ENCODE measurements around the gene ALPP.
"Not testable (repeated sequence)": the region's sequence is repeated elsewhere in the genome, so short reads cannot be mapped to it uniquely, and the experiment has no call there.

Gene ALPP

DNA sequence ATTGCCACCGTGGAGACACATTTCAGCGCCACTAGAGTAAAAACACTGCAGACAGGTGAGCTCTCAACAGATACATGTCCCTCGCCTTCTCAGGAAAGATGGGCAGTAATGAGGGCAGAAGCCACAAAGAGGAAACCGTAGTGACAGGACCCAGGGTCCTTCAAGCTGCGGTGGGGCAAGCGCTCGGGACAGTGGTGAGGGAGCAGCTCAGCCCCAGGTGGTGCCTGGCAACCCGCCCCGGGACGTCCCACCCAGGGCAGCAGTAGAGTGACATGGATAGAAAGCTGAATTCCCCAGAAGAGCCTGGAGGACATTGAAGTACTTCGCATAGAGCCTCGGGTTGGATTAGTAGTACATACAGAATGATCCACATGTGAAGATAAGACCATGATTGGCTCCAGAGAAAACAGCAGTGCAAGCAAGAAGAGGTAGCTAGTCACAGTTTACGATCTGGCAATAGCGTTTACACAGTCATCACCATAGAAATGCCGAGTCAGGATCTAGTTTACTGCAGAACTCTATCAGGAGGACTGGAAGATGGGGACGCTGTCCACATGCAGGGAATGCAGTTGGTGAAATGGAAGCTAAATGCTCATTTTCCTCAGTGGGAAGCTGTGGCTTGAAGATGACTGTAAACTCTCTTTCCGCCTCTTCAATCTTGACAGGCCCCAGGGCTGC is 37.4 kb upstream of the ALPP start:
- DNase-seq (ENCODE audit: low spot score) = no peak

DNA sequence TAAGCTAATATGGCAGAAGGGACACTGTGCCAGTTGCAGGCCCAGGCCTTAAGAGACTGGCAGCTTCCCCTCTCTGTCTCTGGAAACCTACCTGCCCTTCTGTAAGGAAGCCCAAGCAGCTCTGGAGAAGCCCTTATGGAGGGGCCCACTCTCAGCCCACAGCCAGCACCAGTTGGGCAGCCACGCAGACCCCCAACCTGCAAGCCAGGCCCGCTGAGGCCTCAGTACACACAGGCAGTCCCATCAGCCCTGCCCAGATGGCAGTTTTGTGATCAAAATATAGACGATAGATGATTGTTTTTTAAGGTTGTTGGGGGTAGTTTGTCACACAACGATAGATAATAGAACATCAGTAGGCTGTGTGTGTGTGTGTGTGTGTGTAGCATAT is 36.8 kb upstream of the ALPP start:
- no peak for DNase-seq (ENCODE audit: low spot score)

DNA sequence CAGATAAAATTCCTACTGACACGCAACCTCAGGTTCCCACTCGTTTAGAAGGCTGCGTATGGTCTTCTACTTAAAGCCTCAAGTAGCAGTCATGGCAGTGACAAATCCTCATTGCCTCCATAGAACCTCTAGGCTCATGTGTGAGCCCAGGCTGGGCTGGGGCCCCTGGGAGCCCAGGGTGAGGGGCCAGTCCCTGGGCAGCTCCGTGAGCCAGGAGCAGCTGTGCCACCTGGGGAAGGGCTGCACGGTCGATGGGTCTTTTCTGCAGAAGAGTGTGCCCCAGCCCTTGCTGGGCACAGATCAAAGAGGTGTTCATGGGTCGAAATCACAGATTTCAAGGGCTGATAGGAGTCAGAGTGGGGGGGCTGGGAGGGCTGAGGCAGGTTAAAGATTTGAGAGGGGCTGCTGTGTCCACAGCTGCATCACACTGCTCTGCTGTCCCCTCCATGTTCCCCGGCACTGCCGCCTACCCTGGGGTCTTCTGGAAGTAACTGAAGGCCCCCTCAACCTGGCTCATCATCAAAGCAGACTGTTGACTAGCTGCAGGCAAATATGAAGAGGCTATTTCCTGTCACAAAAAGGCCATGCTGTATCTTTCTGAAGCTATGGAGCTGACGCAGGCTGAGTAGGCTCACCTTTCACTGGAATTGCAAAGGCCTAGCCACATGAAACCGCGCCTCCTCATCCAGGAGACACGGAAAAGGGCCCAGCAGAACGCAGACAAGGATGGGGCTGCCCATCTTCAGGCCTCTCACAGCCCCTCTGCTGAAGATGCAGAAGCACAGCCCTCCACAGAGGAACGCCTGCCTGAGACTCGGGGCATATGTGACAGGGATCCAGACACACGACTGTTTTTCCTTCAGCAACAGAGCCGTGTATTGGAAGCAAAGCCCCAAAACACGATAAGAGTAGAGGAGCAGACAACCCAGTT is 35.7 kb upstream of the ALPP start:
- DNase-seq (ENCODE audit: low spot score) = no peak

DNA sequence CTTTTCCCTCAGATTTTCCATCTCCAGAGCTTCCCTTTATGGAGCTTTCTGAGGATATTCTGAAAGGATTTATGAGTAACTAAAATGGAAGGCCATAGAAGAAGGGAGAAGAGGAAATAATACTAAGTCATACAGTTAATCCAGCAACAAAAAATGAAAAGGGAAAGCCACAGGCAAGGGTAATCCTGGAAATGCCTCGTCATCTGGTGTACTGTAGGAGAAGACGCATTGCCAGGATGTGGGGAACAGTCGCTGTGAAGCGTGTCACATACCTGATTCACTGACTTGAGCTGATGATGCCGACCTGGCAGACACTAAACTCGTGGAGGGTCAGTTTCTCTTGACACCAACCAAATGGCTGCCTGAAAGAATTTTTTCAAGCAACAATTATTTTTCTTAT is 34.7 kb upstream of the ALPP start:
- no peak for DNase-seq (ENCODE audit: low spot score)

DNA sequence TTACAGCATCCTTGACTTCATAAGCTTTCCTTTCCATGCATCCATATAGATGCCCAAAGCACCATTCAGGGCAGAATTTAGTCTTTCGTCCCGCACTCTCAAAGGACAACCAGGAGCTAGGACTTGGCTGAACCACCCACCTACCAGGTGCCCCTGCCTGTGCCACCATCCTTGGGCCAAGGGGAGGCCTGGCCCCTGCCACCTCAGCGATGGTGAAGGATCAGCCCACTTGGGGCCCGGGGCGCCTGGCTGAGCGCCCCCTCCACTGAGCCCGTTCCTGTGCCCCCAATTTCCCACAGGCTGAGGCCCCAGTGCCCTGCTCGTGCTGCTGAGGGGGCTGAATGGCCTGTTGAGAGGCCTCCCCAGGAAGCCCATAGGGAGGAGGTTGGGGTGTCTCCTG is 33.3 kb upstream of the ALPP start:
- no peak for DNase-seq (ENCODE audit: low spot score)

DNA sequence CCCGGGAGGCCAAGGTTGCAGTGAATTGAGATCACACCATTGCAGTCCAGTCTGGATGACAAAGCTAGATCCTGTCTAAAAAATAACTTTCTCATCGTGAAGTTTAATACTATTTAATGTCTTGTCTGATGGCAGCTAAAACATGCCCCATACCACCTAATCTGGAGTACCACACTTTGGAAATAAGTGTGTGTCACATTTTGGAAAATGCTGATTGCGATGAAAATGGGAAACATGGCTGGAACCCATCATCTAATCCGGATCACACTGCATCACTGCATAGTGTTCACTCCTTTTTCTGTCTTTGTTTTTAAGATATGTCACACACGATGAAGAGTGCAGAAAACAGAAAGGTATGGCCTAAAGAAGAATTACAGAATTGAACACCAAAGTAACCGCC is 31.2 kb upstream of the ALPP start:
- no peak for DNase-seq (ENCODE audit: low spot score)

DNA sequence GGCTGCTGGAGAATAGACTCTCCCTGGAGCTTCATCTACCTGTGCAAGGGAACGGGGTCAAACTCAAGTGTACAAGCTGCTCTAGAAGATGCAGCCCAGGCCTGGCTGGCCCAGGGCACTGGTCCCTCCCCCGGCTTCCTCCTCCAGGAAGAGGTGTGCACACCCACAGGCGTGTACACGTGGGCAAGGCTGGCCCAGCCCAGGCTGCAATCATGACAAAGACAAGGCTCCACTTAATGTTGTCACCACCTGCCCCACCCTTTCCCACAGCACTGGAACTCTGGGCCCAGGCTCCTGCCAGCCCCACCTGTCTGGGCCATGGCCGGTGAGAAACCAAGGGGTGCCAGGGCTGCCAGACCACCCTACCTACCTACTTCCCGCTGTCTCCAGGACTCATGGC is 29.6 kb upstream of the ALPP start:
- no peak for DNase-seq (ENCODE audit: low spot score)

DNA sequence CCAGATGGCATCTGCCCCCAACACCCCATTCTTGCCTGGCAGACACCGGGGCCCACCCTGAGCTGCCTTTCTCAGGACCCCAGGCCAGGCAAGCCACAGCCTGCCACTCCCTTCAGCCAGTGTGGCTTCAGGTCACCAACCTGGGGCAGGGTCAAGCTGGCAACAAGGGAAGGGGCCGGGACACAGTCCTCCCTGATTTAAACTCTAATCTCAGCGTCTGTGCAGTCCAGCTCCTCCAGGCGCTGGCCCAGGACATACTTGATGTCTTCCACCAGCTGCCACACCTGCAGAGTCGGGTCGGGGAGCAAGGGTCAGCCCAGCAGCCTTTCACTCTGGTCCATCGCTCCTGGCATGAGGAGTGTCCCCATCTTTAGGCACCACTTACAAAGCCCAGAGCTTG is 29.0 kb upstream of the ALPP start:
- no peak for DNase-seq (ENCODE audit: low spot score)

DNA sequence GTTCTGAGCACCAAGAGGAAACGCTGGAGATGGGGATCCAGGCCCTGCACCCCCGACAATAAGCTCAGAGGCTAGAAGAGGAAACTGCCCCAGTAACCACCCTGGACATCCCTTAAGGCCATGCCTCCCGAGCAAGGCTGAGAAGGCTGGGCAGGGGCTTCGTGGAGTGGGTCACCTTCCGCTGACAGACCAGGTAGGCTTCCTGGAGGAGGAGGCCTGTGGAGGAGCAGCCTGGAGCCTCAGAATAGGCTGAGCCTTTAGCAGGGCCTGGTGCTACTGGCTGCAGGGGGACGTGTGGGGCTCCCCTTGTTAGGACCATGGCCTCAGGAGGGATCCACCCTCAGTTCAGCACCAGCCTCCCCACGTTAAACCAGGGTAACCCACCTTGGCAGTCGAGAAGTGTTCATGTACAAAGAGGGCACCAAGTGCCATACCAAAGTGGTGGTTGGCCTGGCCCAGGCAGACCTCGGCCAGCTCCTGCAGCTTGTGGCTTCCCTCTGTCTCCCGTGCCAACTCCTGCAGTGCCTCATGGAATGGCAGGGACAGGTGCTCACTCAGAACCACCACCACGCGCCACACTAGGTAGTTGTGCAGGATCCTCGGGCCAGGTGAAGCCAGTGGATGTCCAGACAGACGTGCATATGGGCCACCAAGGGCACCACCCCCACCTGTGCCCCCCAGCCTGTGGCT is 28.5 kb upstream of the ALPP start:
- no peak for DNase-seq (ENCODE audit: low spot score)

DNA sequence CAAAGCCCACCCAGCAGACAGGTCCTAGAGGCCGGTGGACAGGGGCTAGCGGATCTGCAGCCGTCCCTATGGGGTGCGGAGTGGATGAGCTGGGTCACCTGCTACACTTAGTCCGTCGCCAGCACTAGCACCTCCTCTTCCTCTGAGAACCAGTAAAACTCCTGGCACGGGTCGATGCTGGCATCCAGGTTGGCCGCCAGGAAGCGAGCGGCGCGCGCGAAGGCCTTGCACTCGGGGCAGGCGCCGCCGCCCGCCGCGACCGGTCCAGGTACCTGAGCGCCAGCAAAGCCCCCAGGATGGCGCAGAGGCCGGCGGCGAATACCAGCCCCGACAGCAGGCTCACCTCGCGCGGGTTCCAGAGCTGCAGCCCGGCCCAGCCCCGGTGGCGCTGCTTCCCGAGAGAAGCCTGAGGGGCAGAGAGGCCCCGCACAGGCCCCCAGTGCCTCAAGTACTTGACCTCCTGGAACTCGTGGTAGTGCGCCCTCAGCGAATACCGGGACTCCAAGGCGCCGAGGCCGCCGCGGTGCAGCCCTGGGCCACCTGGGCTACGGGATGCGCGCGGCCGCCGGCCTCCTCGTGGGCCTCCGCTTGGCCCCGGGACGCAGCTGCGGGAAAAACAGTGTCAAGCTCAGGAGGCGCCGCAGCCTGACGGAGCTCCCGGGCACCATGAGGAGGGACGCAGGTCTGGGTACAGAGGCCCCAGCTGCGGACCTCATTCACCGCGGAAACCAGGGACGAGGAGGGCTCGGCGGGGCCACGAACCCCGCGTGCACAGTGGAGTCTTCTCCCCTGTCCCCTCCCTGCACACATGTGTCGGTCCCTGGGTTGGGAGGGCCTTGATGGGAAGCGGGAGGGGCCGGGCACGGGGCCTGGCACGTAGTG is 27.5 kb upstream of the ALPP start:
- DNase-seq (ENCODE audit: low spot score) = no peak

DNA sequence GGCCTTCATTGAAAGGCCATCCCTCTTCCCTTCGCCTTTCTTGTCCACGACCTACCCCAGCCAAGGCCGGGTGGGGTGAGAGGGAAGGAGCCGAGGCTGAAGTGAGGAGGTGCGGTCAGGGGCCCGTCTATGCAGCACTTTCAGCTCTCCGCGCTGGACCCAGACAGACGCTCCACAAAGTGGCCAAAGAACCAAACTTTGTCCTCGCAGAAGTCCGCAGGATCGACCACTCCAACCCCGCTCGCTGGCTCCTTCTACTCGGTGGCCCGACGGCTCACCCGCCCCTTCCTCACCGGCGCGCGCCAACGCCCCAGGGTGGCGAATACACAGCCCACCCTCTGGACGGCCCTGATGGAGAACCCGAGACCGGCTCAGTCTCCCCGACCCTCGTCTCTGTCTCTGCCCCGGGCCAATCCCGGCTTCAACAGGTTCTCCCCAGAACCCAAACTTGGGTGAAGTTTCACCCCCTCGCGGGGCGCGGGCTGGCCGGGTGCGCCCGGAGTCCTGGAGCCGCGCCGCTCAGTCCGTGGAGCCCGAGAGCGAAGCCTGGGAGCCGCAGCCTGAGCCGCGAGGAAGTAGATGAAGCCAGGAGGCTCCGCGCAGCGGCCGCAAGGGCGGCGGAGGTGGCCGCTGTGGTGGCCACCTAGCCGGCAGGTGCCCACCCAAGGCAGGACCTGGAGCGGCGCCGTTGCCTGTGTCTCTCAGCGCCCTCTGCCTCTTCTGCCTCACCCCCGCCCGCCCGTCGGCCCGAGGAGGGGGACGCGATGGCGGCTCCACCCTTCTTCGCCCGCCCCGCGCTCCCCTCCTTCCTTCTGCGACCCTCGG is 26.7 kb upstream of the ALPP start:
- no peak for DNase-seq (ENCODE audit: low spot score)

DNA sequence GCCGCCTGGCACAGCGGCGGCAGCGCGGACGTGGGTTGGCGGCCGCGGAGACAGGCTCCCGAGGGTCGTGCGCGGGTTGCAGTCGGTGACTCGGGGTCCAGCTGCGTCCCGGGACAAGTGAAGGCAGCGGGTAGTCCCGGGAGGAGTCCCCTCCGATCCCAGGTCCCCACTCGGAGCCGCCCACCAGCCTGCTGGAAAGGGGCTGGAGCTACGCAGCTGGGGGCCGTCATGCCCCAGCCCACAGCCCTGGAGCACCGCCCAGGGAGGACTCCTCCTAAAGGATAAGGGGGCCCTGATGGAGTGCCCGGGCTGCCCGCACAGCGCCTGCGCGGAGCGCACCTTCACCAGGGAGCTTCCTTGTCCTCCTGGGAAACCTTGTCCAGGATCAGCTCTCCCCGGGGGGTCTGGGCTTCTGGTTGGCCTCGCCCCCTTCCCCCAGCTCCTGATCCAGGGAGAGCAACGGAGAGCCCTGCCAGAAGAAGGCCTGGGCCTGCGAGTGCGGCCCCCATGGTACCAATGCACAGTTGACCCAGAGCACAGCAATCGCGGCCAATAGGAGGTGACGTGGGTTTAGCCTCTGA is 25.9 kb upstream of the ALPP start:
- DNase-seq (ENCODE audit: low spot score) = no peak

DNA sequence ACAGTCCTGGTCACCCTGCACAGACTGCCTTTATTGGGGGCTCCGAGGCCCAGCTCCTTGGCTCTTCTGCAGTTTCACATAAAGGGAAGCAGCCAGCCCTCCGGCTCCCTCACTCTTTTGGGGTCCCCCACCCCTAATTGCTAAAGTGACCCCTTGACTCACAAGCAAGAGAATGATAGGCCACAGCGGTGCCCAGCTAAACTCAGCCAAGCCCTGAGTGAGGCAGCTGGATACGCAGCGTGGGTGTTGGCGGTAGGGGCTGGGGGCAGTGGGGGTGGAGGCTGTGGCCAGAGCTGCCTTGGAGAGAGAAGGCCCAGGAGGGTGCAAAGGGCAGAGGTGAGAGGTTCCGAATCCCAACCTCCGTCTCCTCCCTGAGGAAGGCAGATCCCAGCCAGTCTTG is 25.5 kb upstream of the ALPP start:
- DNase-seq (ENCODE audit: low spot score) = no peak

DNA sequence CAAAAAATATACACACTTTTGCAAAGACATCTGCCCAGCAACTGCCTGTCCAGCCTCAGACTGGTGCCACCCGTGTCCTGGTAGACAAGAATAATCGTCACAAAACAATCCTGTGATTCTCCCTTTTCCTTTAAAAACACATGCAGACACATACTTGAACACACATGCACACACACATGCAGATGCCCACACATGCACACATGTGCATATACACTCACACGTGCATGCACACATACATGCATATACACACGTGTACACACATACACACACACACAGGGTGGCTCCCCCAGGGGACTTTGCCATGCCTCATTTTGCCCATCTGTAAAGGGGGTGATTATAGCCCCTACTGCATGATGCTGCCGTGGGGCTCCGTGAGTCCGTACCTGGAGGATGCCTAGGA is 24.9 kb upstream of the ALPP start:
- DNase-seq (ENCODE audit: low spot score) = no peak

DNA sequence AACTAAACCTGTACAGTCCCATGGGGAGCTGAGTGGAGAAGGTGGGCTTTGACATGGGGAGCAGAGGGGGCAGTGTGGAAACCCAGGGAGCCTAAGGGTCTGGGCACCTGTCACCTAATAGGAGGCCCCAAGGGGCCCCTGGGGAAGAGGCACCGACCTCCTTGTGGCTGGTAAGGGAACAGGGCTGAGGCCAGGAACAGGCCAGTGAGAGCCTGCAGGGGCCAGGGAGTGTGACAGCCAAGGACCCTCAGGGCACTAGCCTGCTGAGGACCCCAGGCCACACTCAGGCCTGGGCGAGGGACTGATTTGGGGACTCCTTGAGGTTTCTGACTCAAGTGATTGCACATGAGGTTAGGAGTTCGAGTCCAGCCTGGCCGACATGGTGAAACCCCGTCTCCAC is 24.5 kb upstream of the ALPP start:
- DNase-seq (ENCODE audit: low spot score) = no peak

DNA sequence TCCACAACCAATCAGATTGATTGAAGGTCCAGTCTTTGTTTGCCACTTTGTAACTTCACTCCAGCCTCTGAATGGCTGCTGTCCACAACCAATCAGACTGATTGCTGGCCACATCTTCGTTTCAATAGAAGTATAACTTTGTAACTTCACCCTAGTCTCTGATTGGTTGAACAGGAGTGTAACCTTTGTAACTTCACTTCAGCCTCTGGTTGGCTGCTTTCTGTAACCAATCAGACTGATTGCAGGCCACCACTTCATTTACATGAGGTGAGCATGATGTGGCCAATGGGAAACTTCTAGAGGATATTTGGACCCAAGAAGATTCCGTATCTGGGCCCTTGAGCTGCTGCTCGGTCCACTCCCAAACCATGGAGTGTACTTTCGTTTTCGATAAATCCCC is 16.9 kb upstream of the ALPP start:
- DNase-seq (ENCODE audit: low spot score) = no peak

DNA sequence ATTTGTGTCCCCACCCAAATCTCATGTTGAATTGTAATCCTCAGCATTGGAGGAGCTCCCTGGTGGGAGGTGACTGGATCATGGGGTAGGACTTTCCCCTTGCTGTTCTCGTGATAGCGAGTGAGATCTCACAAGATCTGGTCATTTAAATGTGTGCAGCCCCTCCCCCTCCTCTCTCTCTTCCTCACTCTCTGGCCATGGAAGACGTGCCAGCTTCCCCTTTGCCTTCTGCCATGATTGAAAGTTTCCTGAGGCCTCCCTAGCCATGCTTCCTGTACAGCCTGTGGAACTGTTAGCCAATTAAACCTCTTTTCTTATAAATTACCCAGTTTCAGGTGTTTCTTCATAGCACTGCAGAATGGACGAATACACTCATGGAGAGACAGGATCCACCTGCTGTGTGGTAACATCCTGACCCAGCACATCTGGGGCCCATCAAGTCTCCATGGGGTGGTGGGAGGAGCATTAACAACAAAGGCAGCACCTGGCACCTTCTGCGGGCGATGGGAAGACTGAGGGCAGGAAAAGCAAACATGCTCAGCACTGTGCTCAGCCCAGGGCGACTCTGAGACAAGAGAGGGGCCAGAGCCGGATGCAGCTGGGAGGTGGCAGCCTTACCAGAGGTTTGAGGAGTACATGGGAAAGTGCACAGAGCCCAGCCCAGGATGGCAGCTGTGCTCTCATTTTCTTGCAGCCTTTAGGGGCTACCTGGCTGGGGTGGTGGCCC is 16.2 kb upstream of the ALPP start:
- no peak for DNase-seq (ENCODE audit: low spot score)

DNA sequence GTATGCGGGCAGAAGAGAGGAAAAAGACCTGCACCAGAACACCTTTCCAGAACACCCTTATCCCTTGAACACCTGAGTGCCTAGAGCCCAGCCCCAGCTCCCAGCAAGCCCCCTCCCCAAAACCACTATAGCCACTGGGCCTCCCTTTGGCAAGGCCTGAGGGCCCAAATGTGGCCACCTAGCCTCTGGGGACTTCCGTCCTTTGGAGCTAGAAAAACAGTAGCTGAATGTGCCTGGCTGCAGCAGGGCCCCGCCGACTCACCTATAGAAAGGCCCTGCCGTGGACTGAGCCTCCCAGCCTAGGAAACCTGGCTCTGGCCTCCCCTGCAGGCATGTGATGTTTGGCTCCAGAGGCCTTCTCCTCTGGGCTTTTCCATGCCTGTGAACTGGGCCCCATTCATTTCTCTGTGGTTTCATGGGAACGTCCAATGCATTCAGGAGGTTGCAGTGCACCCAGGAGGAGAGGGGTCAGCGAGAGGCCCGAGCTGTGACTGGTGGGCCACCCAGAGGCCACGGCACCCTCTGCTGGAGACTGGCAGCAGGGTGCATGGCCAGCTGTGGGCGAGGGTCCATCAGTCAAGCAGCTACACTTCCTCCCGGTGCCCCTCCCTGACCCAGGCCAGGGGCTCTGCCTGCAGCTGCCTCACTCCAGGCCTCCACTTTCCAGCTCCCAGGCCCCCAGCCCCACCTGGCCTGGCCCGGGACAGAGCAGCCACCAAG is 15.3 kb upstream of the ALPP start:
- not testable (repeated sequence) for DNase-seq (ENCODE audit: low spot score)
